Spleen (tissue), 11 donors: ENCODE measurements around the gene OCEL1. TPM values are rescaled to one million over a fixed set of nuclear protein-coding genes. Genes with fewer than 3 reads are reported as not detected.

Source experiments
- DNase-seq: peaks from one replicate; pipeline ENCODE4 v3.0.0-alpha.2; 2020
- H3K27ac ChIP-seq, 8 donors: fragments of 200-600 bp; sonication (generic) in 7 of 8; 1 replicate in 4 of 8; 2 replicates in 4 of 8; pipeline versions ENCODE4 v1.5.0 to v1.8.0; 2016 to 2021; ENCODE audit warnings: inconsistent platforms in 4 of 8, mild to moderate bottlenecking in 4 of 8, moderate library complexity in 1 of 8
- H3K27me3 ChIP-seq, 7 donors: fragments of 200-600 bp; sonication (generic) in 6 of 7; replicated peaks in 1 of 7; 1 replicate in 4 of 7; 2 replicates in 3 of 7; pipeline versions ENCODE4 v1.5.0 to v1.8.0; 2016 to 2021; ENCODE audit warnings: inconsistent platforms in 3 of 7, mild to moderate bottlenecking in 1 of 7
- H3K36me3 ChIP-seq, 6 donors: fragments of 200-600 bp; sonication (generic) in 5 of 6; 1 replicate in 4 of 6; 2 replicates in 2 of 6; pipeline versions ENCODE4 v1.5.0 to v1.8.0; 2016 to 2021; ENCODE audit warnings: inconsistent platforms in 2 of 6
- H3K4me1 ChIP-seq, 6 donors: fragments of 200-600 bp; sonication (generic) in 5 of 6; 1 replicate in 3 of 6; 2 replicates in 3 of 6; pipeline versions ENCODE4 v1.5.0 to v1.8.0; 2016 to 2021; ENCODE audit warnings: inconsistent platforms in 3 of 6
- H3K4me3 ChIP-seq, 8 donors: fragments of 200-600 bp; sonication (generic) in 7 of 8; 1 replicate in 4 of 8; 2 replicates in 4 of 8; pipeline versions ENCODE4 v1.5.0 to v1.8.0; 2016 to 2021; ENCODE audit warnings: inconsistent platforms in 4 of 8, mild to moderate bottlenecking in 4 of 8, moderate library complexity in 2 of 8
- H3K9me3 ChIP-seq, 8 donors: fragments of 200-600 bp; sonication (generic) in 7 of 8; 1 replicate in 4 of 8; 2 replicates in 4 of 8; pipeline versions ENCODE4 v1.5.0 to v1.8.0; 2016 to 2021; ENCODE audit warnings: inconsistent platforms in 4 of 8
- POLR2A ChIP-seq, 3 donors: fragments of 450-650 bp; IDR thresholded peaks; one replicate each; pipeline ENCODE4 v1.5.1; 2017; ENCODE audit warnings: antibody characterized with exemption in 3 of 3, mild to moderate bottlenecking in 1 of 3
- POLR2AphosphoS5 ChIP-seq, 3 donors: sonication (generic); formaldehyde crosslinking; IDR thresholded peaks; one replicate each; pipeline ENCODE4 v1.5.1; 2017; ENCODE audit warnings: antibody characterized with exemption in 3 of 3
- WGBS, 5 donors: extraction: QIAGEN DNeasy Blood & Tissue Kit in 3 of 5; methylation state at CpG; one replicate each; pipeline versions ENCODE4 v1.1.5 to v1.1.7; 2013 to 2018; 5-methylcytosine and 5-hydroxymethylcytosine counted together
- intact Hi-C: fragments of 100-400 bp; cut with DNase I; formaldehyde crosslinking; loops from one replicate; pipeline ENCODE4 v1.15.0; 2023; ENCODE audit warnings: low total_unique reads
- polyA plus RNA-seq, 3 donors: library from polyadenylated mRNA; stranded (reverse); fragments of 200-250 nt; gene quantifications; one replicate each; pipeline ENCODE4 v1.2.1, GENCODE V29; 2013
- total RNA-seq, 7 donors: library from RNA; depleted of rRNA in 3 of 7; stranded (reverse); fragments of >200 nt in 3 of 7; fragmentation: NEBNext Ultra II Directional in 4 of 7; extraction: Animal tissue kit (Norgen Biotek cat#: 25700) in 4 of 7; gene quantifications; one replicate each; pipeline versions ENCODE4 v1.1.0 to v1.2.1, GENCODE V29; 2016 to 2021
- TF ChIP-seq, protein P1 (sequence below), 11 experiments: fragments of 200-600 bp in 7 of 11; fragments of 450-650 bp in 4 of 11; sonication (generic) in 4 of 11; IDR thresholded peaks in 8 of 11; conservative IDR thresholded peaks in 3 of 11; 1 replicate in 7 of 11; 2 replicates in 4 of 11; pipeline versions ENCODE4 v1.4.0 to v1.8.0; 2016 to 2021; ENCODE audit warnings: antibody characterized with exemption in 11 of 11, inconsistent platforms in 4 of 11, mild to moderate bottlenecking in 1 of 11
- donor health status: healthy with polysubstance abuse.
- donor health status: DM: no; HTN: no; CAD: no; lungs with moderate emphysema.
- donor health status: DM: no; HTN: no; CAD: no.
- donor health status: Bipolar disorder and iron deficiency.
- donor health status: healthy.
- donor health status: DM: no; HTN: no; CAD: no.
- donor health status: DM: yes; HTN: yes; CAD: no.

Gene OCEL1
- total and polyA plus RNA-seq, 10 donors = 7.7 to 31.8 (median 24.8) TPM

DNA sequence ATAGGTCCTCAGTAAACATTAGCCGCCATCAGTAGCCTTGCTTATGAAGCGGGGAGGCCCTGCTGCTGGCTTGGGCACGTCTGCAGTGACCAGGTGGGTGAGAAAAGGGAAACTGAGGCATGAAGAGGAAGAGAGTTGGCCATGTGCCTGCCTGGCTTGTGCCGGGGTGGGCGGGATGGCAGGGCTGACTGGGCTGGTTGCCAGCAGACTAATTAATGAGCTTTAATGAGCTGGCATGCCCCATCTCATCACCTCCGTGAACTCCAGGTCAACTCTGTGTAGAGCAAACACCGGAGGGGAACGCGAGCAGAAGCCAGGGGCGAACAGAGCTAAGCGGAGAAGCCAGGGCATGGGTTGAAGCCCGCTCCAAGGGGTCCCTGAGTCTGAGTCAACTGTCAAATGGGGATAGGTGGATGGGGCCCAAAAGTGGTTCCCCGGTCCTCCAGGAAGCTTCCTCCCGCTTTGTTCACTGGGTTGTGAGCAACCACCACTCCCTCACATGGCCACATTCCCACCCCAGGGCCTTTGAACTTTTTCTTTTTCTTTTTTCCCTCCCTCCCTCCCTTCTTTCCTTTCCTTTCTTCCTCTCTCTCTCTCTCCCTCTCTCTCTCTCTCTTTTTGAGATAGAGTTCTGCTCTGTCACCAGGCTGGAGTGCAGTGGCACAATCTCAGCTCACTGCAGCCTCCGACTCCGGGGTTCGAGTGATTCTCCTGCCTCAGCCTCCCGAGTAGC lies 11.0 kb downstream of the OCEL1 start:
- Histone ChIP-seq H3K9me3 (no peaks in the 10 kb centered on the region), H3K36me3 (peaks cover 0 to 33% (median 4%) of the 10 kb centered on the region in 6 donors), H3K4me3 (no peak overlapping the region), H3K27ac (peak overlapping the region in 7 of 8 donors; percentile 69 to 89 (median 76)), H3K27me3 (no peaks in the 10 kb centered on the region), H3K4me1 (peaks cover 13 to 37% (median 28%) of the 10 kb centered on the region in 6 donors)
- TF ChIP-seq POLR2A (IDR thresholded peaks at IDR 0.05) (no peak), POLR2AphosphoS5 (IDR thresholded peaks at IDR 0.05) (no peak)
- TF ChIP-seq, protein P1, sequence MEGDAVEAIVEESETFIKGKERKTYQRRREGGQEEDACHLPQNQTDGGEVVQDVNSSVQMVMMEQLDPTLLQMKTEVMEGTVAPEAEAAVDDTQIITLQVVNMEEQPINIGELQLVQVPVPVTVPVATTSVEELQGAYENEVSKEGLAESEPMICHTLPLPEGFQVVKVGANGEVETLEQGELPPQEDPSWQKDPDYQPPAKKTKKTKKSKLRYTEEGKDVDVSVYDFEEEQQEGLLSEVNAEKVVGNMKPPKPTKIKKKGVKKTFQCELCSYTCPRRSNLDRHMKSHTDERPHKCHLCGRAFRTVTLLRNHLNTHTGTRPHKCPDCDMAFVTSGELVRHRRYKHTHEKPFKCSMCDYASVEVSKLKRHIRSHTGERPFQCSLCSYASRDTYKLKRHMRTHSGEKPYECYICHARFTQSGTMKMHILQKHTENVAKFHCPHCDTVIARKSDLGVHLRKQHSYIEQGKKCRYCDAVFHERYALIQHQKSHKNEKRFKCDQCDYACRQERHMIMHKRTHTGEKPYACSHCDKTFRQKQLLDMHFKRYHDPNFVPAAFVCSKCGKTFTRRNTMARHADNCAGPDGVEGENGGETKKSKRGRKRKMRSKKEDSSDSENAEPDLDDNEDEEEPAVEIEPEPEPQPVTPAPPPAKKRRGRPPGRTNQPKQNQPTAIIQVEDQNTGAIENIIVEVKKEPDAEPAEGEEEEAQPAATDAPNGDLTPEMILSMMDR (IDR thresholded peaks at IDR 0.05 in 8 of 11, conservative IDR thresholded peaks at IDR 0.05 in 3 of 11) = no peak
- 81 to 89% (median 86%) methylated on average over 18 of the region's 18 CpGs for WGBS, 5 donors
- DNase-seq = no peak
- intact Hi-C loops = no loop called here

DNA sequence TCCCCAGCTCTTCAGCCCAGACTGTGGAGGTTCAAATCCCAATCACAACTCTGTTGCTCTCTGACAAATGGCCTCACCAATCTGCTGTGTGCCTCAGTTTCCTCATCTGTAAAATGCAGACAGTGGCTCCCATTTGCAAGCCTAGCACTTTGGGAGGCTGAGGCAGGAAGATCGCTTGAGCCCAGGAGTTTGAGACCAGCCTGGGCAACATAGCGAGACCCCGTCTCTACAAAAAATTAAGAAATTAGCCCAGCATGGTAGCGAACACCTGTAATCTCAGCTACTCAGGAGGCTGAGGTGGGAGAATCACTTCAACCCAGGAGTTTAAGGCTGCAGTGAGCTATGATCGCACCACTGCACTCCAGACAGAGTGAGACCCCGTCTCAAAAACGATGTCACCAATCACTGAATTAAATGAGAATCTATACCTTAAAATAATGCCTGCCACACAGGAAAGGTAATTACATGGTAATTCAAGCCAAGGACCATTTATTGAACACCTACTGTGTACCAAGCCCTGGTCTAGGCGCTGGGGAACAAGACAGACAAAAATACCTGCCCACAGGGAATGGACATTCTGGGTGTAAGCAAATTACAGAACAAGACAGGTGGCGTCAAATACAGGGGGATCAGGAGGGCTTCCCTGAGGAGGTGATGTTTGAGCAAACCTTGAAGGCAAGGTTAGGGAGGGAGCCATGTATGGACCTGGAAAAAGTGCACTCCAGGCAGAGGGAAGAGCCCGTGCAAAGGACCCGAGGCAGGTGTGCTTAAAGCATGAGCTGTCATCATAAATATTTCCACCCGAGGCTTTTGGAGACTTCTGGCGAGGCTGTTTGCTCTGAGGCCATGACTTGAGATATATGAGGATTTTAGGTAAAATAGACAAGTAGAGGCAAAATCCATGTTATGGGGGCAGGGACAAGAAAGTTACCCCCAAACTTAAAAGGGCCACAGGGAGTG lies 12.0 kb downstream of the OCEL1 start:
- Histone ChIP-seq H3K27ac (no peak overlapping the region), H3K4me3 (no peak overlapping the region), H3K4me1 (peaks cover 15 to 45% (median 33%) of the 10 kb centered on the region in 6 donors), H3K27me3 (no peaks in the 10 kb centered on the region), H3K9me3 (no peaks in the 10 kb centered on the region), H3K36me3 (peaks cover 0 to 25% (median 0%) of the 10 kb centered on the region in 6 donors)
- intact Hi-C loops = no loop called here
- TF ChIP-seq, protein P1 (IDR thresholded peaks at IDR 0.05 in 8 of 11, conservative IDR thresholded peaks at IDR 0.05 in 3 of 11) = no peak
- no peak for TF ChIP-seq POLR2AphosphoS5 (IDR thresholded peaks at IDR 0.05)
- no peak for TF ChIP-seq POLR2A (IDR thresholded peaks at IDR 0.05)
- DNase-seq = no peak
- 92 to 97% (median 93%) methylated on average over 13 of the region's 13 CpGs for WGBS, 5 donors

DNA sequence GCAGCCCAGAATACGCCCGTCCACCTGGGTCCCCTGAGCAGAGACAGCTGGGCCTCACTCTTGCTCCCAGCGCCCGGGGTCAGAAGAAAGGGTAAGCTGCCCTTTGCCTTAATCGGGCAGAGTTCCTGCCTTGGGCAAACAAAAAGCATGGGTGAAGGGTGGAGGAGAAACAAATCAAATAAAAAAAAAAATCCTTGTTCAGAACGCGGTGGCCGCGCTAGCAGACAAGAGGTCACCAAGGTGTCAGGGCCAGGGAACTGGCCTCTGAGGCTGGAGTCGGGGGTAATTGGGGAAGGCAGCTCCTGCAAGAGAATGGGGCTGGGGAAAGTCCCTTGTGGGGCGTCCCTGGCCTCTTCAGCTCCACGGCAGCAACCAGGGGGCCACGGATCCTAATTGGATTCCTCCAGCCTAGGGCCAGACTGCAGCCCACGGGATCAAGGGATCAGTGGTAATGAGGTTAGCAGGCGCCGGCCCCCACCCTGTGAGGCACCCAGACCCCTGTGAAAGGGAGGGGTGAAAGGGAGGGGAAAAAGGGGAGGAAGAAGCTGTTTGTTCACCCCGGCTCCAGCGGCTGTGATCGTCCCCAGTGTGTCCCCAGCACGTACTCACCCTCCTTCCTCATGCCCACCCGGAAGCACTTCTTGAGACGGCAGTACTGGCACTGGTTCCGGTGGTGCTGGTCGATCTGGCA lies 14.2 kb downstream of the OCEL1 start:
- Histone ChIP-seq H3K27ac (no peak overlapping the region), H3K27me3 (peaks cover 0 to 10% (median 0%) of the 10 kb centered on the region in 7 donors), H3K9me3 (no peaks in the 10 kb centered on the region), H3K4me1 (peaks cover 6 to 55% (median 36%) of the 10 kb centered on the region in 6 donors), H3K36me3 (peaks cover 0 to 25% (median 0%) of the 10 kb centered on the region in 6 donors), H3K4me3 (no peak overlapping the region)
- 79 to 86% (median 84%) methylated on average over 22 to 24 of the region's 24 CpGs for WGBS, 5 donors
- no peak for DNase-seq
- intact Hi-C loops = no loop called here
- TF ChIP-seq POLR2A (IDR thresholded peaks at IDR 0.05) = no peak
- TF ChIP-seq POLR2AphosphoS5 (IDR thresholded peaks at IDR 0.05) = no peak
- TF ChIP-seq, protein P1 (IDR thresholded peaks at IDR 0.05 in 8 of 11, conservative IDR thresholded peaks at IDR 0.05 in 3 of 11) = no peak
